ENCODE data around the gene C1orf167.
"Not testable (repeated sequence)": the region's sequence is repeated elsewhere in the genome, so short reads cannot be mapped to it uniquely, and the experiment has no call there.

Gene C1orf167

DNA sequence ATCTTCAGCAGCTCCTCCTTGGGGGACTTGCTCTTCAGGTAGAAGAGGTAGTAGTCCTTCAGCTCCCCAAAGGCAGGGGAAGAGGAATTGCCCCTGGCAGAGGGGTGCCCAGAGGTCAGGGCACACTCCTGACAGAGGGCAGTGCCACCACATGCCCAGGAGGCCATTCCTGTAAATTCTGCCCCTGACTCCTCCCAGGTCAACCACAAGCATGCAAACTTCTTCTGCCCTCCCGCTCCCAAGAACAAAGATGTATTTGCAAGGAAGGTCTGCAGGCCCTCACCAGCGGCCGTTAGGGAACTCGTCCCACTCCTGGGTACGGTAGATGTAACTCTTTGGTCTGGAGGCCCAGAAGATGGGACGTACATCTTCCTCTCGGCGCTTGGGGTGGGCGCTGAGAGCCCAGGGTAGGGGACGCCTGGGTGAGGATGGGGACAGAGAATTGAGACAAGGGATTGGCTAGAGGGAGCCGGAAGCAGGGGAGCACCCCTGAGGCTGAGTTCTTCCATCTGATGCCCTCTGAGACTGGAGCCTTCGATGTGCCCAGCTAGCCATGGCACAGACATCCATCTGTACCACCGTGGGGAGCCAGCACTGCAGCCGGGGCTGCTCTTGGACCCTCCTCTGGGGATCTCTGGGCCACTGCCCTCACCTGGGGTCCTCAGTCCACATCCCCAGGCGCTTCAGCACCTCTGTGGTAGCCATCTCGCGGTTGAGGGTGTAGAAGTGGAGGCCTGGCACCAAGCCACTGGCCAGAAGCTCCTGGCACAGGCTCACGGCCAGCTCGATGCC lies 32.6 kb downstream of the C1orf167 start:
- H3K4me3 ChIP-seq (ENCODE audit: low read length), result no peak overlapping the region
- DNase-seq (ENCODE audit: low read depth, low spot score), result no peak

DNA sequence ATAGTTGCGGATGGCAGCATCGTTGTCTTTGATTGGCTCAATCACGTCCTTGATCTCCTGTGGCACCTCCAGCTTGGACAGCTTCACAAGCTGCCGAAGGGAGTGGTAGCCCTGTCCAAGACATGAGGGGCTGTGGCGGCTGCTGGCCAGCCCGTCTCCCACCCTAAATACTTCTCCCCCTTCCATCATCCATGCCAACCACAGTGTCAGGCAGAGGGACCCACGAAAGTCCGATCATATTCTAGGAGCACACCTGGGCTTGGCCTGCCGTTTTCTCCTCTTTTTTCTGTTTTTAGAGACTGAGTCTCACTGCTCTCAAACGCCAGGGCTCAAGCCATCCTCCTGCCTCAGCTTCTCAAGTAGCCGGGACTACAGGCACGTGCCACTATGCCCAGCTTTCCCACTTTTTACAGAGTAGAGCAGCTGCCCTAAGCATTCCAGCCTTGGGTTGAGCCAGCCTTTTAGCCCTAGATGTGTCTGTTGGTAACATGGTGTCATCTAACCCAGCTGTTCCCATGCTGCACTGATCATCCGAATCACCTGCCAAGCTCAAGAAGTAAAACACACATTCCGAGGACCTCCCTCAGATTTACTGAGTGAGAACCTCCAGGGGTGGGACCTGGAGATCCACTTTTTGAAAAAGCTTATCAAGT lies 33.4 kb downstream of the C1orf167 start:
- no peak for DNase-seq (ENCODE audit: low read depth, low spot score)
- H3K4me3 ChIP-seq (ENCODE audit: low read length), result no peak overlapping the region

DNA sequence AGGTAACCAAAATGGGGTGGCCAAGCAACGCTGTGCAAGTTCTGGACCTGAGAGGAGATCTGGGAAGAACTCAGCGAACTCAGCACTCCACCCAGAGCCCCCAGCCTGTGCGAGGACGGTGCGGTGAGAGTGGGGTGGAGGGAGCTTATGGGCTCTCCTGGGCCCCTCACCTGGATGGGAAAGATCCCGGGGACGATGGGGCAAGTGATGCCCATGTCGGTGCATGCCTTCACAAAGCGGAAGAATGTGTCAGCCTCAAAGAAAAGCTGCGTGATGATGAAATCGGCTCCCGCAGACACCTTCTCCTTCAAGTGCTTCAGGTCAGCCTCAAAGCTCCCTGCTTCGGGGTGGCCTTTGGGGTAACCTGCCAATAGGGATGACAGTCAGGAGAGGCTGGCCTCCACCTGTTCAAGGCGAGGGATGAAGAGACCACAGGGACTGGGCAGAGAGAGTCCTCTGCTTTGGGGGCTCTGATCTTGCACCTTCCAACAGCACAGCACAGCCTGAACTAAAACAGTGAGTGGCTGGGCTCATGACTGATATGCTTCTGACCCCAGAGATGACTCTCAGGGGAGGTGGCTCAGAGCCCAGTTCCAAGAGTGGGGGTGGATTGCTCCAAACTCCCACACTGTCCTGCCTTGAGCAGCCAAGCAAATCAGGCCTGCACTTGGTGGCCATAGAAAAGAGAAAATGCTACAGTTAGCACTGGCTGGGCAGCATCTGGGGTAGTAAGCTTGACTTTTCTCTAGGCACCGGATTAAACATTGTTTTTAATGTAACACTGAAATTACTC lies 34.2 kb downstream of the C1orf167 start:
- no peak for DNase-seq (ENCODE audit: low read depth, low spot score)
- no peak overlapping the region for H3K4me3 ChIP-seq (ENCODE audit: low read length)

DNA sequence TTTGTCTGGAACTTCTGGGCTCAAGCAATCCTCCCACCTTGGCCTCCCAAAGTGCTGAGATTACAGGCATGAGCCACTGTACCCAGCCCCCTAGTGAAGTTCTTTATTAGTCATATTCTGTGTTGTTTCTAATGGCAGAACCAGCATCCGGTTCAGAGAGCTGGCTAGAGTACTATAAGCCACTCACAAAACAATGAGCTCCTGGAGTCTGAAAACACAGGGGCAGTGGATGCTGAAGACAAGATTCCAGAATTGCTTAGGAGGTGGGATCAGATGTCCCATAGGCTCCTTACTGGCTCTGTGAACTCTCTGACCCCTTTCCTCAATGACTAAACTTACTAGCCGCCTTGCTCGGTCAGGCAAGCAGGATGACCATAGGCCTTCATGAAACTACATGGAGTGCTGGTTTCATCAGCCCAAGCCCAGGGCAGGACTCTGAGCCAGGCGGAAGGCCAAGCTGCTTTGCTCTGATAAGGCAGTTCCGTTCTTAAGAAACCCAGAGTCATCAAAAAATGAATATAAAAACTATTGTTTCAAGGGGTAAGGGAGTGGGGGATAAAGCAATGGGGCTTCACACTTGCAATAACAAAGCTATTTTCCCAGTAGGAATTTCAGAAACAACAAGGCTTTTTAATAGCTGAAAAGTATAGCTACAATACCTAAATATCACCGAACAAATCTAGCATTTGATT lies 35.7 kb downstream of the C1orf167 start:
- no peak for DNase-seq (ENCODE audit: low read depth, low spot score)
- H3K4me3 ChIP-seq (ENCODE audit: low read length), result no peak overlapping the region

DNA sequence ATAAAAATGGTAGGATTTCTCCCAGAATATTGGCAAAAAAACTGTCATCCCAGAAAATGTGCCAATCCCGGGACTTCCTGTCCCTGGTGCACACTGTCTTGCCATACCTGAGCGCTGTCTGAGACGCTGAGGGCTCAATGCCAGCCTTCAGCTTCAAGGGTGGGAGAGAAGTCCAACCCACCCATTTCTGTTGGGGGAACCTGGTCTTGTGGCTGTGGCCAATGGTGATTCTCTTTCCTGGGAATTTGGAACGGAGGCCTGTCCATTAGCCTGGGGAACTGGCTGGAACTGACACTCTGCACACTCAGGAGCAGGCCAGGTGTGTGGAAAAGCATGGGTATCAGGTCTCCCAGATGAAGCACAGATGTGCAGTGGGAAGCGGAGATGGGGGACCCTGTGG lies 37.1 kb downstream of the C1orf167 start:
- no peak overlapping the region for H3K4me3 ChIP-seq (ENCODE audit: low read length)
- DNase-seq (ENCODE audit: low read depth, low spot score), result no peak

DNA sequence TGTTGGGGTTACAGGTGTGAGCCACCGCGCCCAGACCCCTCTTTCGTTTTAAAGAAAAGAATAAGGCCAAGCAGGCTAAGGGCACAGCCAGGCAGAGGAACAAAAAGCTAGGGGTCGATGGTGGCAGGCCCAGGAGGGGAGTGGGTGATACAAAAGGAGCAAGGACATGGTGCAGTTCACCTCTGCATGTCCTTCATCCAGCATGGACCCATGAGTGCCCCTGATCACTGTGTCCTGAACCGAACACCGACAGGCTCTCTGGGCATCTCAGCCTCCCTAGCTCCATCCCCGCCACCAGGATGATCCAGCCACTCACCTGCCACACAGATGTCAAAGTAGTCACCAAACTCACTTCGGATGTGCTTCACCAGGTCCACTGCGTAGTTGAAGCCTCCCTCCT lies 37.9 kb downstream of the C1orf167 start:
- no peak overlapping the region for H3K4me3 ChIP-seq (ENCODE audit: low read length)
- no peak for DNase-seq (ENCODE audit: low read depth, low spot score)

DNA sequence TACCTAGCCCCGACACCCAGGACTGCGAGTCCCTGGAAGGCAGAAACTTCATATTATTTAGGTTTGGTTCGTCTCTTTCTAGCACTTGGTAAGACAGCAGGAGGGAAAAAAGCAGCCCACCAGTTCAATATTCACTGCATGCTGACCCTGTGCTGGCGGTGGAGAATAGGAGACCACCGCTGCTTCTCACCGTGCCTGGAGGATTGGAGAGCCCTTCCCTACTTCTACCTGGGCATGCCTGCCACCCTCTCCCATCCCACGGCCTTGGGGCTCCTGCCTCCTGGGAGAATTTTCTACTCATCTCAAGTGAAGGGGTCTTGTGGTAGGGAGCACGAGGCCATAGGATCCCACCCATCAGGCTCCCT lies 38.4 kb downstream of the C1orf167 start:
- DNase-seq (ENCODE audit: low read depth, low spot score), result no peak
- H3K4me3 ChIP-seq (ENCODE audit: low read length), result no peak overlapping the region

DNA sequence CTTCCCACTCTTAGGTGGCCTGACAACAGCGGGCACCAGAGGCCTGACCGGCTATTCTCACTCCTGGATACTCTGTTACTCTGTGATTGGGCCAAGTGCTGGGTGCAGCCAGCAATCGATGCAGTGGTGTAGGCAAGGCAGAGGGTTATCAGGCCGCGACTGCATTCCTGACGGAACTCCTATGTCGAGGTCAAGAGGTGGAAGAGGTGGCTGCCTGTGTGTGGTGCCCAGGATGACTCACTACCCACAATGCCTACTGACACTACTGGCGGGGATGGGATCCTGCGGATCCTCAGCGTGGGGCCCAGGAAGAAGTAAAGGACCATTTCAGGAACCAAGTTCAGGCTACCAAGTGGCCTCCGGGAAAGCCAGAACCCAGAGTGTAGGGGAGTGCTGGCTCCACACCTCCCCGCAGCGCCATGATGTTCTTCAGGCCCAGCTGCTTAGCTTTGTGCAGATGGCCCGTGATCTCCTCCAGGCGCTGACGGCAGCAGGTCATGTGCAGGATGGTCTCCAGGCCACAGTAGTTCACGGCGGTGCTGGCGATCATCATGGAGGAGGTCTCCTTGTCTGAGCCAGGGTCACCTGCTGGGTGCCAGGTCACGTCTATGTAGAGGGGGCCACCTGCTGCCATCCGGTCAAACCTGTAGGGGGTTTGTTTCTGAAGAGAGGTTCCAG lies 38.9 kb downstream of the C1orf167 start:
- H3K4me3 ChIP-seq (ENCODE audit: low read length), result no peak overlapping the region
- DNase-seq (ENCODE audit: low read depth, low spot score), result no peak

DNA sequence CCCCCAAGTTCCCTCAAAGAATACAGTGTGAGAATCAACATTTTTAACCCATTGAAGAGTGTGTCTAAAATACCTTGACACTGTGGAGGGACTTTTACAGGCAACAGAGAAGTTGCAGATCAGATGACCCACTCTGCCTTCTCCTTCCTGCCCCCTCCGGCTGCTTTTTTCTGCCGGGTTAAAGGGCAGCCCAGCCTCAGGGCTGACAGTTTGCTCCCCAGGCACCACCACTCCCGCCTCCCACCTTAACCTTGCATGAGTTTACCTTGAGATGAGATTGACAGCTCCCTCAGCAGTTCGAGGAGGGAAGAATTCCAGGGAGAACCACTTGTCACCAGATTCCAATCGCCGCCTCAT lies 40.6 kb downstream of the C1orf167 start:
- no peak overlapping the region for H3K4me3 ChIP-seq (ENCODE audit: low read length)

DNA sequence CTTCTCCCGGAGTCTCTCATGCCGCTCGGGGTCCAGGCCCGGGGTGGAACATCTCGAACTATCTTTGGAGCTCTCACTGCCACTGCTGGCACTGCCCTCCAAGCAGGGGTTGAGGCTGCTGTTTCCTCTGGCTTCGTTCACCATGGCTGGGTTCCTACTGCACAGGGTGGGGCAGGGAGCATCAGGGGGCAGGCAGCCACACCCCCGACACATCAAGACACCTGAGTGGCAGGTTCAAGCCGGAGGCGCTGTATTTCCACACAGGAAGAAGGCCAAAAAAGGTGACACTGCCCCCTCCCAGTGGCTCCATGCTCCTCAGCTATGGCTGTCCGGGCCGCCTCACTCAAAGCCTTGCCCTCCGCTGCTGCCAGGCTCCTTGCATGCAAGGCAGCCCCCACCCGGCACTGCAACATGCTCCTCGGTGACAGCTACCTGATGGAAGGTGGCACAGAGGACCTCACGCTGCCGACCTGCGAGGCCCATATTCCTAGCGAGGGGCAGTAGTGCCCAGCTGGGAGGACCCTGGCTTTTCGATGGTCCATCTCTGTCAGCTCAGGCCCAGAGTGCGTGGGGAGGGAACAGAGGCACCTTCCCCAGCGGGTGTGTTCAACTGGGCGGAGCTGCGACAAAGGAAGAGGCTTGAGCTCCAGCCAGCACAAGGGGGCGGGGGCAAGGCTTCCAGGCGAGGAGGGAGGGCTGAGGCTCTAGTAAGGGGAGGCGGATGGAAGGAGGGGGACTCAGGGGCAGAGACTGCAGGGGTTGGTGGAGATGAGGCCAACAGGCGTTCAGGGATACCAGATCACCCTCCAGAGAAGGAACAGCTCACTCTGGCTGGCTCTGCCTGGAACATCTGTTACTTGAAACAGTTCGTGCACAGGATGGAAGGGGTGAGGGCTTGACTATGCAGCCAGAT lies 41.2 kb downstream of the C1orf167 start:
- DNase-seq (ENCODE audit: low read depth, low spot score), result peak; percentile 88
- peak overlapping the region; percentile 17 for H3K4me3 ChIP-seq (ENCODE audit: low read length)

More for the DNA sequence above, 40.6 kb downstream of the C1orf167 start:
- DNase-seq (ENCODE audit: low read depth, low spot score), result no peak

DNA sequence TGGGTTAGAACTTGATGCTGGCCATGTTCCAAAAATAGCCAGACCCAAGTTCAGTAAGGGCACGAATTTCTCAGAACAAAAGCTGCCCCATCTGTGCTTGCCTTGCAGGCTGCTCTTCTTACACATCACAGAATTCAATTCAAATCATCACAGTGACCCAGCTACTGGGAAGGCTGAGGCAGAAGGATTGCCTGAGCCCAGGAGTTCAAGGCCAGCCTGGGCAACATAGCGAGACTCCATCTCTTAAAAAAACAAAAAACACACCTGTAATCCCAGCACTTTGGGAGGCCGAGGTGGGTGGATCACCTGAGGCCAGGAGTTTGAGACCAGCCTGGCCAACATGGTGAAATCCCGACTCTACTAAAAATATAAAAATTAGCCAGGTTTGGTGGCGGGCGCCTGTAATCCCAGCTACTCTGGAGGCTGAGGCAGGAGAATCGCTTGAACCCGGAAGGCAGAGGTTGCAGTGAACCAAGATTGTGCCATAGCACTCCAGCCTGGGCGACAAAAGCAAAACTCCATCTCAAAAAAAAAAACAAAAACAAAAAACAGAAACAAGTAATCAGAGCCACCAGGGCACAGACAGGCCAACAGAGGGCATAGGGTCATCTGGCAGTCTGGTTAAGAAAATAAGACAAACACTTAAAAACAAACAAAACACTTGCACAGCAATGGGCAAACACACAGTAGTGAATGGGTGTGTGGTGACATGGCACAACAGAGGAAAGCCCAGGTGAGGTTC lies 42.1 kb downstream of the C1orf167 start:
- peak overlapping the region; percentile 92 for H3K4me3 ChIP-seq (ENCODE audit: low read length)
- not testable (repeated sequence) for DNase-seq (ENCODE audit: low read depth, low spot score)

DNA sequence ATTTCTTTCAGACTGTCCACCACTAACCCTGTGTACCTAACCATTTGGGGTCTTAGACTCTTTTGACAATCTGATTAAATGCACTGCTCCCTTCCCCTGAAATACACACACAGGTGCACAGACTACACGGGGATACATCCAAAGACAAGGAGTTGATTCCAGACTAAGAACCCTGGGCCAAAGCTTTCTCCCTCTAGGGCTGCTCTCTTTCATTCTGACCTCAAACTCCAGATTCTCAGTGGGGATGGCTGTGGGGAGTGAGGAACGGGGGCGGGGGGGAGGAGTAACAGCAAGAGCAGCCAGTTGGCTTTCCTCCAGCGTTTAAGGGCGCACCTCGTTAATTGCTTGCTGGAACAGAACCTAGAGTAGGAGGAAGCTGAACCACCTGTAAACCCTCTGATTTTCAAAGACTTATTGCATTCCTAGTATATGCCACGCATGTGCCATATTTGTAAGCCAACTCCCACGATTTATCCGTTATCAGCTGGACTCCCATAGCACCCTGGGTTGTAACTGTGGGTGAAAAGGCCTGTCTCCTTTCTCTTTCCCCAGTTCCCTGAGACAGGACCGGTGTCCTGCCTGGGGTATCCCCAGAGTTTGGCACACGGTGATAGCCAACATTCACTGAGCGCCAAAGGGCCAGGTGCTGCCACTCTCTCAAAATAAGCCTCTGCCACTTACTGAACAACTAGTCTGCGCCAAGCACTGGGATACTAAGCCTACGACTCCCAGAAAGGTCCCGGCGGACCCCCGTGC lies 42.9 kb downstream of the C1orf167 start:
- H3K4me3 ChIP-seq (ENCODE audit: low read length), result peak overlapping the region; percentile 92
- peak; percentile 37 for DNase-seq (ENCODE audit: low read depth, low spot score)

DNA sequence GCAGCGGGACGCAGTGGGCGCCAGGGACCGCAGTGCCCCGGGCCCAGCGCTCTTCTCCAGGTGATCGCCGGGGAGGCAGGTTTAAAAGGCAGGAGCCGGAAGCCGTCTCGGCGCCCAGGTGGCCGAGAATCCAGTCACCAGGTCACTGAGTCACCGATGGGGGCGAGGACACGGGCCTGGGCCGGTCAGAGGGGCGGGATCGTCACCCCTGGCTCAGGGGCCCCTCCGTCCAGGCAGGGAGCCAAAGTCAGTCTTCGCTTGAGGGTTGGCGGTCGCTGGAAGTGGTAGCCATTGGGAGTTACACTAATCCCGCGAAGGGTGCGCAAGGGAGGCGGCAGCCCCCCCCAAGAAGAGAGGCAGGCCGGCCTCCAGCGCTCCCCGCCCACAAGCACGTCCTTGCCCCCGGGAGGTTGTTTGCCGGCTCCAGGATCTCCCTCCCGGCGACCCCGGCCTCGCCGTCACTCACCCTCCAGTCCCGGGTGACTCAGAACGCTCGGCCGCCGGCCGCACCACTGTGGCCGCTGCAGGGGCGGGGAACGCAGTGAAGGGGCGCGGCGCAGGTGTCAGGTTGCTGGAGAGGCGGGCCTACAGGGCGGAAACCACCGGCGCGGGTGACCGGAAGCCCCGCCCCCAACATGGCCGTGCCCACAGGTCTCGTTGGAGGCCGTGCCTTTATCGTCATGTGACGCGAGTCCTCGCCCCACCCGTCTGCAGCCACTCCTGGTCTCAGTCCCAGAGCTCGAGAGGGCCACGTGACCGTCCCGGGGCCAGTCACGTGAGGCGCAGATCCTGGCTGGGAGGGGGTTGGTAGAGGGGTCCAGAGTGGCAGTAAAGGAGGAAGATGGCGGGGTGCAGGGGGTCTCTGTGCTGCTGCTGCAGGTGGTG lies 43.7 kb downstream of the C1orf167 start, which contains the start of the genes CLCN6 and MTHFR:
TSS of gene CLCN6 (plus strand) at position 770 of the 885 bp plus-strand sequence. CDS start at position 842, 72 bp downstream.
TSS of gene MTHFR (minus strand) at position 543 of the 885 bp plus-strand sequence. CDS start 2,848 bp downstream, outside the sequence.
- peak; percentile 97 for DNase-seq (ENCODE audit: low read depth, low spot score)
- H3K4me3 ChIP-seq (ENCODE audit: low read length), result peak within 1 kb of the TSS; percentile 92

DNA sequence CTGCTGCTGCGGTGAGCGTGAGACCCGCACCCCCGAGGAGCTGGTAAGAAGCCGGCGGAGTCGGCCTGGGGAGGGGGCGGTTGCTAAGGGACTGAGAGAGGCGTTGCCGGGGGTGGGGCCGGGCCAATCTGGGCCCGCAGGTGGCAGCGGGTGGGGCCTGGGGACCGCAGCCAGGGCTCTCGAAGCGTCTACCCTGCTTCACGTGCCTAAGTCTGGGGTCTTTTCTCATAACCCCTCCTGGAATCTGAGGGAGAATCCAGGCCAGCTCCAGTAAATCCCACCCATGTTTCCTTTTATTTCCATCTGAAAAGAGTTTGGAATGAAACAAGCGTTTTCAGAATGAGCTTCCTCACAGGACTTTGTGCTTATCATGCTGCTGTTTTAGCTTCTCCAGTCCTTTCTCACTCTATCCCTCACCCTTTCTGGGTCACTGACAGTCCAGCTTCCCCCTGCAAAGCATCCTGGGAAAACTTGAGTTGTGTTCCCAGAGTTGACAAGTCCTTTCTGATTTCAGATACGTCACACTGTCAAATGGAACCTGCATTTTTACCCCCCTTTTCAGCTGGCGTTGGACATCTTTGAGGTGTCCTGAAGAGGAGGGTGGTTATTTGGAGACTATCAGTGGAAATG lies 44.4 kb downstream of the C1orf167 start:
- DNase-seq (ENCODE audit: low read depth, low spot score), result no peak
- peak overlapping the region; percentile 92 for H3K4me3 ChIP-seq (ENCODE audit: low read length)

DNA sequence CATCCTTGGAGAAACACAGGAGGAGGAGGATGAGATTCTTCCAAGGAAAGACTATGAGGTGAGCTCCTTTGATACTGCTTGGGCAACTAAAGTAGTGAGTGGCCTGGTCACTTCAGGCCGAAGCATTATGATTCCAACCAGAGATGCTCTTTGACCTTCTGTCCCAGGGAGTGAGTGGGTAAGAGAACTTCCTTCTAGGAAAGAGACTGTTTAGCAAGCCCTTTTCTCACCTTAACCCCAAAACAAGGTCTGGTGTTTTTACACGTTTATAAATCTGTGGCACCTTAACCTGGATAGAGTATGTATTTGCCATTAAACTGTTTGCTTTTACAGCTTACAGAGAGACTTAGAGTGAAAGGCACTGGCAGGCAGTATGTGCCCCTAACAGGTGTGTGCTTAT lies 45.1 kb downstream of the C1orf167 start:
- H3K4me3 ChIP-seq (ENCODE audit: low read length), result peak overlapping the region; percentile 92
- no peak for DNase-seq (ENCODE audit: low read depth, low spot score)
